Measurements from ENCODE around the gene BCAS3. TPM values are rescaled to one million over a fixed set of nuclear protein-coding genes. Genes with fewer than 3 reads are reported as not detected.
A peak's percentile ranks its signal among the peaks of the same experiment; 100 is the strongest.

BCAS3 gene
- total RNA-seq, 4 donors from 2014 or later = 20.7 to 76.3 (median 39.8) TPM

GRCh38 chr17:61124562-61124961, 446.9 kb downstream of the BCAS3 start:
- H3K4me1 ChIP-seq = peaks cover 0 to 8% (median 0%) of the 10 kb centered on the region in 4 donors
- intact Hi-C loops (cut with DNase I; ENCODE audit: low total_unique reads) (no loop called here), in situ Hi-C loops (cut with MboI; ENCODE audit: low pct_ligation_motif_present in 1 of 4, low pct_unique_long_range_greater_than_20kb in 1 of 4, low sequenced_read_pairs in 3 of 4) (no loop called here)
- no peaks in the 10 kb centered on the region for H3K36me3 ChIP-seq
- H3K27ac ChIP-seq = no peak overlapping the region
- H3K27me3 ChIP-seq = no peaks in the 10 kb centered on the region
- DNase-seq = no peak
- TF ChIP-seq CTCF (IDR thresholded peaks at IDR 0.05) (no peak), EP300 (IDR thresholded peaks at IDR 0.05; ENCODE audit: low read depth) (no peak), POLR2A (IDR thresholded peaks at IDR 0.05) (no peak), POLR2AphosphoS5 (IDR thresholded peaks at IDR 0.05) (no peak)
- H3K9me3 ChIP-seq = no peaks in the 10 kb centered on the region
- WGBS, 2 donors (ENCODE audit: low coverage in 1 of 2) = 90% methylated on average over 1 of the region's 1 CpG
- H3K4me3 ChIP-seq = no peak overlapping the region

DNA sequence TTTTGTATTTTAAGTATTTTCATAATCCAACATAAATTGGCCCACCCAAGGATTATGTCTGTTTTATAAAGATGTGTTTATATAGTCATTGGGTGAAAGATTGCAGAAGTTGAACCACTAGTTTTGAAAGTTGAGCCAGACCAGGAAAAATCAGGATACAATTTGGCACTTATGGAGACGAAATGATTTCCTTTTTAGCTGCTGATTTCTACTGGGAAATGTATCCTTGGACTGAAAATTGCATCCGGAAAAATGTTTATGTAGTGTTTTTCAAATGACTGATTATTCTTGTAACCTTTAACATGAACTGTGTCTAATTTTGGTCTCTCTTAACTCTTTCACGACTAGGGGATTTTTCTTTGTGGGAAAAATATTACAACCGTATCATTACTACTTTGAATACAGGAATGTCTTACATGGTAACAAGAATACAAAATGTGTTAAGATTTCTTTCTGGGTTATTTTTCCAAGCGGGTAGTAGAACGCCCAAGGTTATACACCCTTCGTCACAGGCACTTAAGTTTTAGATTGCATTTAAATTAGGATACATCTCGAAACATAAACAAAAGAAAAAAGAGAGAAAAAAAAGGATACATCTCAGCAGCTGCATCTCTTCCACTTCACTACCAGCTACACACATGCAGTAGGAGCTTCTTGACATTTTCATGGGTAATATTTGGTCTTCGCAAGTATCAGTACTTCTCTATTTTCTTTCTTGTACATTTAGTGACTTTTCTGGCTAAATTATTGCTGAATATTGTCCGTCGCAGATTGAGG, 449.0 kb downstream of the BCAS3 start:
- no peak for DNase-seq
- WGBS, 2 donors (ENCODE audit: low coverage in 1 of 2) = 72 to 77% methylated on average over 10 to 11 of the region's 11 CpGs
- TF ChIP-seq POLR2A (IDR thresholded peaks at IDR 0.05) (no peak), CTCF (IDR thresholded peaks at IDR 0.05) (no peak), EP300 (IDR thresholded peaks at IDR 0.05; ENCODE audit: low read depth) (no peak), POLR2AphosphoS5 (IDR thresholded peaks at IDR 0.05) (no peak)

DNA sequence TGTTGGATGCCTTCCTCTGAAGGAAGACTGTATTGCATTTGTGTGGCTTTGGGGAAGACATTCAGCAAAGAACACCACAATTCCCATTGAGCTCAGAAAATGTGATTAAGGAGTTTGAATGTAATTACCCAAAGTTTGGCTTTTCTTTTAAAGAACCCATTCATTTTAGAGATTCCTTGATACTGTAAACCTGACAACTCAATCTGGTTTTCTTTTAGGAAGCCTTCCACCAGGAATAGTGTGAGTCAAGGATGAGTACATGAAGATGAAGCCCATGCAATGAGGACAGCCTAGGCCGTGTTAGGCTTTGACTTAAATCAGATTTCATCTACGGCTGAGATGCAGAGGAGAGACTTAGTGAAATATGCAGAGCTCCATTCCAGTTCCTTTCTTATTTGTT, 450.3 kb downstream of the BCAS3 start:
- intact Hi-C loops (cut with DNase I; ENCODE audit: low total_unique reads) (no loop called here), in situ Hi-C loops (cut with MboI; ENCODE audit: low pct_ligation_motif_present in 1 of 4, low pct_unique_long_range_greater_than_20kb in 1 of 4, low sequenced_read_pairs in 3 of 4) (no loop called here)
- TF ChIP-seq POLR2AphosphoS5 (IDR thresholded peaks at IDR 0.05) = no peak
- TF ChIP-seq POLR2A (IDR thresholded peaks at IDR 0.05) = no peak
- no peak for TF ChIP-seq EP300 (IDR thresholded peaks at IDR 0.05; ENCODE audit: low read depth)
- no peak for TF ChIP-seq CTCF (IDR thresholded peaks at IDR 0.05)
- H3K27ac ChIP-seq = peak overlapping the region in 2 of 4 donors; percentile 16 to 27
- no peak overlapping the region for H3K4me3 ChIP-seq
- WGBS, 2 donors (ENCODE audit: low coverage in 1 of 2) = 85% methylated on average over 2 of the region's 2 CpGs; no CpG with 5 or more reads in 1 of the 2 donors
- DNase-seq = no peak
- peaks cover 3% of the 10 kb centered on the region for H3K27me3 ChIP-seq
- peaks cover 0 to 9% (median 0%) of the 10 kb centered on the region in 4 donors for H3K4me1 ChIP-seq
- no peaks in the 10 kb centered on the region for H3K36me3 ChIP-seq
- H3K9me3 ChIP-seq = no peaks in the 10 kb centered on the region

More for the DNA sequence above, 449.0 kb downstream of the BCAS3 start:
- no peaks in the 10 kb centered on the region for H3K36me3 ChIP-seq
- H3K27me3 ChIP-seq = no peaks in the 10 kb centered on the region
- H3K4me1 ChIP-seq = peaks cover 0 to 9% (median 0%) of the 10 kb centered on the region in 4 donors
- H3K27ac ChIP-seq = no peak overlapping the region
- no peak overlapping the region for H3K4me3 ChIP-seq
- intact Hi-C loops (cut with DNase I; ENCODE audit: low total_unique reads) (no loop called here), in situ Hi-C loops (cut with MboI; ENCODE audit: low pct_ligation_motif_present in 1 of 4, low pct_unique_long_range_greater_than_20kb in 1 of 4, low sequenced_read_pairs in 3 of 4) (no loop called here)
- no peaks in the 10 kb centered on the region for H3K9me3 ChIP-seq

DNA sequence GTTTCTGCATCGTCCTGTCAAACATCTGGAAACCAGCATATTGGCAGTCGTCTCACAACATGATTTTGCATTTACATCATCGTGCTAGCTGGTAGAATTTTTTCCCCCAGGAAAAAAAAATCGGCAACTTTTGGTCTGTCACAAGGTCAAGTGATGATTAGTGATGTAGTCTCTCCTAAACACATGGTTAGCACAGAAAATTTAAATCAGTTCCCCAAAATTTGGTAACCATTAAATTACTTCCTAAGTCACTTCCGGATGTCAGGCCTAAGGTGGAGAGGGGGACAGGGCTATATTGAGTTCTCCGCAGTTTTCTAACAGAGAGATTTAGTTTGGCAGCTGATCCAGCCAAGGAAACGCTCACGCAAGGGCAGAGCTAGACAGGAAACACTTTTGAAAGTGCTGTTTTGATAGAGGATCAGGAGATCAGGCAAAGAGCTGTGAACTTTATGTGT, 451.0 kb downstream of the BCAS3 start:
- no peaks in the 10 kb centered on the region for H3K36me3 ChIP-seq
- H3K9me3 ChIP-seq = no peaks in the 10 kb centered on the region
- peaks cover 0 to 9% (median 0%) of the 10 kb centered on the region in 4 donors for H3K4me1 ChIP-seq
- WGBS, 2 donors (ENCODE audit: low coverage in 1 of 2) = 55 to 56% methylated on average over 7 to 8 of the region's 8 CpGs
- H3K27me3 ChIP-seq = peaks cover 3% of the 10 kb centered on the region
- TF ChIP-seq CTCF (IDR thresholded peaks at IDR 0.05) (no peak), POLR2AphosphoS5 (IDR thresholded peaks at IDR 0.05) (no peak), POLR2A (IDR thresholded peaks at IDR 0.05) (no peak), EP300 (IDR thresholded peaks at IDR 0.05; ENCODE audit: low read depth) (no peak)
- in situ Hi-C loops (cut with MboI; ENCODE audit: low pct_ligation_motif_present in 1 of 4, low pct_unique_long_range_greater_than_20kb in 1 of 4, low sequenced_read_pairs in 3 of 4) = no loop called here
- peak overlapping the region in 3 of 4 donors; percentile 16 to 41 (median 27) for H3K27ac ChIP-seq
- intact Hi-C loops (cut with DNase I; ENCODE audit: low total_unique reads) = no loop called here
- H3K4me3 ChIP-seq = no peak overlapping the region
- no peak for DNase-seq

Data from transverse colon (tissue), 4 donors.